Heart right ventricle (tissue), 16 donors: Measurements from ENCODE around the gene FIS1. TPM values are rescaled to one million over a fixed set of nuclear protein-coding genes. Genes with fewer than 3 reads are reported as not detected.

ENCODE experiments used
- ATAC-seq, 8 donors: fragments of 200-7000 bp; cut with Tn5 transposase; one replicate each; pipeline ENCODE4 v1.9.1; 2020; ENCODE audit warnings: mild to moderate bottlenecking in 8 of 8, moderate library complexity in 8 of 8, moderate number of reproducible peaks in 1 of 8
- DNase-seq, 2 donors: peaks; one replicate each; pipeline ENCODE4 v3.0.0-alpha.2; 2020
- H3K27ac ChIP-seq, 10 donors: fragments of 200-600 bp; sonication (generic) in 2 of 10; one replicate each; pipeline versions ENCODE4 v1.5.0 to v1.8.0; 2020 to 2022; ENCODE audit warnings: mild to moderate bottlenecking in 3 of 10
- H3K27me3 ChIP-seq, 7 donors: fragments of 200-600 bp; one replicate each; pipeline ENCODE4 v1.8.0; 2021 to 2022; ENCODE audit warnings: mild to moderate bottlenecking in 2 of 7
- H3K36me3 ChIP-seq, 9 donors: fragments of 200-600 bp; sonication (generic) in 1 of 9; one replicate each; pipeline versions ENCODE4 v1.5.0 to v1.8.0; 2020 to 2022; ENCODE audit warnings: mild to moderate bottlenecking in 2 of 9
- H3K4me1 ChIP-seq, 9 donors: fragments of 200-600 bp; sonication (generic) in 1 of 9; one replicate each; pipeline versions ENCODE4 v1.5.0 to v1.8.0; 2020 to 2022; ENCODE audit warnings: mild to moderate bottlenecking in 4 of 9
- H3K4me3 ChIP-seq, 10 donors: fragments of 200-600 bp; sonication (generic) in 2 of 10; one replicate each; pipeline versions ENCODE4 v1.5.0 to v1.8.0; 2020 to 2022; ENCODE audit warnings: mild to moderate bottlenecking in 7 of 10, moderate library complexity in 2 of 10
- H3K9me3 ChIP-seq, 11 donors: fragments of 200-600 bp in 10 of 11; sonication (generic) in 2 of 11; one replicate each; pipeline versions ENCODE4 v1.5.0 to v1.8.0; 2013 to 2022; ENCODE audit warnings: mild to moderate bottlenecking in 2 of 11, control low read depth in 1 of 11, moderate library complexity in 1 of 11
- CTCF ChIP-seq, 9 donors: fragments of 200-600 bp; sonication (generic) in 2 of 9; IDR thresholded peaks; one replicate each; pipeline versions ENCODE4 v1.5.0 to v1.8.0; 2021 to 2022; ENCODE audit warnings: antibody characterized with exemption in 9 of 9, mild to moderate bottlenecking in 5 of 9, moderate library complexity in 1 of 9
- WGBS, 2 donors: extraction: QIAGEN DNeasy Blood & Tissue Kit; methylation state at CpG; one replicate each; pipeline ENCODE4 v1.1.7; 2013; ENCODE audit warnings: inconsistent platforms in 1 of 2; 5-methylcytosine and 5-hydroxymethylcytosine counted together
- intact Hi-C, 10 donors: fragments of 100-400 bp; cut with DNase I; formaldehyde crosslinking; loops; one replicate each; pipeline versions ENCODE4 v1.11.1 to v1.14.2; 2022
- polyA plus RNA-seq, 2 donors: library from polyadenylated mRNA; stranded (reverse); fragments of 200-250 nt; gene quantifications; one replicate each; pipeline ENCODE4 v1.2.3, GENCODE V29; 2013
- total RNA-seq, 10 donors: library from RNA; stranded (reverse); fragmentation: NEBNext Ultra II Directional in 3 of 10; extraction: Animal tissue kit (Norgen Biotek cat#: 25700) in 3 of 10; gene quantifications; one replicate each; pipeline versions ENCODE4 v1.2.1 to v1.2.4, GENCODE V29; 2021 to 2023
- donor health status: Arrhythmogenic right ventricular cardiomyopathy.
- donor health status: ischemic (EF 13 %, LVEDD 7.1; RV severe dilation, severe dysfunction).
- donor health status: healthy with polysubstance abuse.
- donor health status: DM: no; HTN: yes; CAD: no.
- donor health status: DM: no; HTN: no; CAD: no.
- donor health status: ischemic (EF 25% LVEDD 6.9; RV normal size, moderate dysfunction).
- donor health status: ischemic (EF 25% LVEDD 5.7; RV mildly dilated, moderate dysfunction).
- donor health status: healthy.
- donor health status: DM: yes; HTN: yes; CAD: no.
- donor health status: Ischemic cardiomyopathy.
- donor health status: ischemic (EF 35%, LVEDD 5.7; RV mildly dilated, moderate dysfunction).
- donor health status: nonischemic (EF 11% LVEDD 7.7; RV severe dilation, severe dysfunction).
- donor health status: DM: yes; HTN: yes; CAD: no.
- donor health status: PGD.
- donor health status: ischemic (EF 29% LVEDD 5.4; RV normal size, mild dysfunction).
- donor health status: nonischemic (EF 23%, LVEDD 6.1; RV moderate dilation, normal function).

The FIS1 gene
- total and polyA plus RNA-seq, 12 donors: 147 to 439 (median 292) TPM

- peak in 6 of 9 donors; percentile 22 to 60 (median 42) for TF ChIP-seq CTCF (IDR thresholded peaks at IDR 0.05)
- no peaks in the 10 kb centered on the region for H3K9me3 ChIP-seq
- peak within 1 kb of the TSS; percentile 49 to 99 (median 94) for H3K27ac ChIP-seq
- peaks cover 0 to 49% (median 4%) of the 10 kb centered on the region in 9 donors for H3K36me3 ChIP-seq
- ATAC-seq (peak; percentile 92 to 97 (median 94)), DNase-seq (peak; percentile 96 to 98)
- intact Hi-C loops: loop anchor here in 7 of 10 donors (1.0 to 2.0 kb wide), 2 partner anchors 27 kb away; partner anchors contain the start of gene FIS1 (in 6 of the 7)
- H3K4me1 ChIP-seq: peaks cover 0 to 48% (median 40%) of the 10 kb centered on the region in 9 donors
- 1% methylated on average over 53 to 57 of the region's 57 CpGs for WGBS, 2 donors
- peak within 1 kb of the TSS; percentile 74 to 98 (median 88) for H3K4me3 ChIP-seq
- no peaks in the 10 kb centered on the region for H3K27me3 ChIP-seq
Measured at GRCh38 chr7:101217388-101218235, 27.3 kb downstream of the FIS1 start, which contains the start of the genes PLOD3 and ZNHIT1. Gene PLOD3, minus strand, starts transcription at chr7:101217581. Its CDS starts 307 bp downstream, at chr7:101217274. Gene ZNHIT1, plus strand, starts transcription at chr7:101218165. Its CDS starts 31 bp downstream, at chr7:101218196.

GRCh38 chr7:101216860-101217387 lies 28.0 kb downstream of the FIS1 start:
- H3K4me1 ChIP-seq: peaks cover 0 to 48% (median 40%) of the 10 kb centered on the region in 9 donors
- no peaks in the 10 kb centered on the region for H3K27me3 ChIP-seq
- WGBS, 2 donors: 1% methylated on average over 34 of the region's 34 CpGs
- ATAC-seq (peak in 5 of 8 donors; percentile 0 to 28 (median 3)), DNase-seq (no peak)
- H3K27ac ChIP-seq: peak overlapping the region; percentile 49 to 99 (median 94)
- no peaks in the 10 kb centered on the region for H3K9me3 ChIP-seq
- peak overlapping the region; percentile 60 to 98 (median 88) for H3K4me3 ChIP-seq
- H3K36me3 ChIP-seq: peaks cover 0 to 50% (median 4%) of the 10 kb centered on the region in 9 donors
- intact Hi-C loops: loop anchor here in 6 of 10 donors (1.0 to 2.0 kb wide), 2 partner anchors 27 to 28 kb away; partner anchors contain the start of gene FIS1 (in 5 of the 6)
- TF ChIP-seq CTCF (IDR thresholded peaks at IDR 0.05): no peak

GRCh38 chr7:101216001-101216859 lies 28.7 kb downstream of the FIS1 start:
- peaks cover 0 to 52% (median 9%) of the 10 kb centered on the region in 9 donors for H3K36me3 ChIP-seq
- WGBS, 2 donors: 63 to 64% methylated on average over 31 of the region's 31 CpGs
- H3K4me3 ChIP-seq: peak overlapping the region; percentile 60 to 98 (median 88)
- DNase-seq: no peak
- peaks cover 0 to 48% (median 39%) of the 10 kb centered on the region in 9 donors for H3K4me1 ChIP-seq
- H3K27ac ChIP-seq: peak overlapping the region in 8 of 10 donors; percentile 88 to 99 (median 94)
- TF ChIP-seq CTCF (IDR thresholded peaks at IDR 0.05): no peak
- ATAC-seq: no peak
- no peaks in the 10 kb centered on the region for H3K9me3 ChIP-seq
- intact Hi-C loops: loop anchor here in 5 of 10 donors (2.0 kb wide), 1 partner anchor 29 kb away; the partner anchor contains the start of gene FIS1 (in 5 of the 5)
- H3K27me3 ChIP-seq: no peaks in the 10 kb centered on the region
